ENCODE measurements around the gene ELANE. TPM values are rescaled to one million over a fixed set of nuclear protein-coding genes. Genes with fewer than 3 reads are reported as not detected.

The ELANE gene
- total RNA-seq, 4 donors from 2014 or later: 2.4 to 2.8 TPM; not detected in 2

- TF ChIP-seq CTCF (IDR thresholded peaks at IDR 0.05; ENCODE audit: low read depth): no peak
Observed at GRCh38 chr19:805600-806550, 46.2 kb upstream of the ELANE start.

- TF ChIP-seq CTCF (IDR thresholded peaks at IDR 0.05; ENCODE audit: low read depth): no peak
Observed at GRCh38 chr19:806815-807421, 45.2 kb upstream of the ELANE start.

- TF ChIP-seq CTCF (IDR thresholded peaks at IDR 0.05; ENCODE audit: low read depth): no peak
Observed at GRCh38 chr19:807627-808422, 44.3 kb upstream of the ELANE start.

- no peak for TF ChIP-seq CTCF (IDR thresholded peaks at IDR 0.05; ENCODE audit: low read depth)
Observed at GRCh38 chr19:808423-808775, 43.7 kb upstream of the ELANE start.

GRCh38 chr19:810077-810855 is 41.8 kb upstream of the ELANE start:
- TF ChIP-seq CTCF (IDR thresholded peaks at IDR 0.05; ENCODE audit: low read depth): no peak

GRCh38 chr19:810883-811489 is 41.1 kb upstream of the ELANE start:
- TF ChIP-seq CTCF (IDR thresholded peaks at IDR 0.05; ENCODE audit: low read depth): no peak
